Stimulated activated effector memory CD8-positive, alpha-beta T cell treated with anti-CD3 and anti-CD28 coated beads, Interleukin-12 subunit alpha, Interleukin-12 subunit beta, amount 100 ng/mL, for 72 hours (primary cell): ENCODE data around the gene HOXD4.

Source experiments
- ATAC-seq: fragments of 150-1000 bp; cut with Tn5 transposase; 2 replicates; pipeline ENCODE4 v1.10.0; 2021
- DNase-seq, 2 donors: peaks; one replicate each; pipeline ENCODE4 v3.0.0; 2021 to 2022; ENCODE audit warnings: low spot score in 2 of 2
- H3K27ac Mint-ChIP-seq: one replicate; pipeline ENCODE4 v1.8.0; 2022; ENCODE audit warnings: mild to moderate bottlenecking, mixed read lengths
- H3K36me3 Mint-ChIP-seq: one replicate; pipeline ENCODE4 v1.8.0; 2022; ENCODE audit warnings: mild to moderate bottlenecking, mixed read lengths
- H3K4me1 Mint-ChIP-seq: one replicate; pipeline ENCODE4 v1.8.0; 2022; ENCODE audit warnings: mixed read lengths
- H3K4me3 Mint-ChIP-seq: one replicate; pipeline ENCODE4 v1.8.0; 2022; ENCODE audit warnings: mild to moderate bottlenecking, mixed read lengths
- H3K9me3 Mint-ChIP-seq: one replicate; pipeline ENCODE4 v1.8.0; 2022; ENCODE audit warnings: mixed read lengths

HOXD4 gene

GRCh38 chr2:176110415-176111308, 40.7 kb upstream of the HOXD4 start:
- H3K27ac Mint-ChIP-seq = no peak overlapping the region
- peaks cover 7% of the 10 kb centered on the region for H3K36me3 Mint-ChIP-seq
- H3K4me1 Mint-ChIP-seq = peaks cover 19% of the 10 kb centered on the region
- no peaks in the 10 kb centered on the region for H3K9me3 Mint-ChIP-seq
- H3K4me3 Mint-ChIP-seq = no peak overlapping the region
- DNase-seq = no peak
- ATAC-seq = no peak

GRCh38 chr2:176111309-176111663, 40.1 kb upstream of the HOXD4 start:
- Mint-ChIP-seq H3K27ac (no peak overlapping the region), H3K9me3 (no peaks in the 10 kb centered on the region), H3K4me1 (peaks cover 13% of the 10 kb centered on the region), H3K4me3 (no peak overlapping the region), H3K36me3 (peaks cover 3% of the 10 kb centered on the region)
- no peak for DNase-seq
- no peak for ATAC-seq

- H3K4me3 Mint-ChIP-seq = no peak overlapping the region
- peaks cover 10% of the 10 kb centered on the region for H3K4me1 Mint-ChIP-seq
- H3K27ac Mint-ChIP-seq = no peak overlapping the region
- H3K36me3 Mint-ChIP-seq = no peaks in the 10 kb centered on the region
- no peaks in the 10 kb centered on the region for H3K9me3 Mint-ChIP-seq
- DNase-seq (no peak), ATAC-seq (no peak)
Observed at GRCh38 chr2:176111846-176112374, 39.4 kb upstream of the HOXD4 start.

GRCh38 chr2:176112375-176113302, 38.7 kb upstream of the HOXD4 start:
- ATAC-seq = no peak

GRCh38 chr2:176114120-176114929, 37.0 kb upstream of the HOXD4 start:
- no peak overlapping the region for H3K27ac Mint-ChIP-seq
- ATAC-seq = no peak

More at GRCh38 chr2:176112375-176113302, 38.7 kb upstream of the HOXD4 start:
- DNase-seq = no peak
- Mint-ChIP-seq H3K36me3 (no peaks in the 10 kb centered on the region), H3K27ac (no peak overlapping the region), H3K4me1 (peaks cover 10% of the 10 kb centered on the region), H3K4me3 (no peak overlapping the region), H3K9me3 (no peaks in the 10 kb centered on the region)

GRCh38 chr2:176114930-176115625, 36.3 kb upstream of the HOXD4 start:
- Mint-ChIP-seq H3K36me3 (no peaks in the 10 kb centered on the region), H3K4me1 (peaks cover 12% of the 10 kb centered on the region), H3K9me3 (no peaks in the 10 kb centered on the region), H3K4me3 (no peak overlapping the region), H3K27ac (no peak overlapping the region)
- ATAC-seq (no peak), DNase-seq (no peak)

More at GRCh38 chr2:176114120-176114929, 37.0 kb upstream of the HOXD4 start:
- Mint-ChIP-seq H3K9me3 (no peaks in the 10 kb centered on the region), H3K4me3 (no peak overlapping the region), H3K4me1 (peaks cover 15% of the 10 kb centered on the region), H3K36me3 (no peaks in the 10 kb centered on the region)
- no peak for DNase-seq

GRCh38 chr2:176115883-176116813, 35.2 kb upstream of the HOXD4 start, which contains the start of gene HOXD10:
TSS of gene HOXD10 (plus strand) at chr2:176116778. CDS start at chr2:176116834, 56 bp downstream.
- H3K9me3 Mint-ChIP-seq = no peaks in the 10 kb centered on the region
- ATAC-seq = no peak
- peaks cover 12% of the 10 kb centered on the region for H3K4me1 Mint-ChIP-seq
- no peaks in the 10 kb centered on the region for H3K36me3 Mint-ChIP-seq
- no peak within 1 kb of the TSS for H3K27ac Mint-ChIP-seq
- DNase-seq = no peak
- H3K4me3 Mint-ChIP-seq = no peak within 1 kb of the TSS

- H3K27ac Mint-ChIP-seq = no peak overlapping the region
- ATAC-seq = no peak
Observed at GRCh38 chr2:176117162-176117822, 34.1 kb upstream of the HOXD4 start.

GRCh38 chr2:176117823-176118371, 33.5 kb upstream of the HOXD4 start:
- Mint-ChIP-seq H3K27ac (no peak overlapping the region), H3K36me3 (peaks cover under 1% of the 10 kb centered on the region), H3K4me1 (peaks cover 12% of the 10 kb centered on the region), H3K4me3 (no peak overlapping the region), H3K9me3 (no peaks in the 10 kb centered on the region)
- DNase-seq = no peak
- ATAC-seq = no peak

More at GRCh38 chr2:176117162-176117822, 34.1 kb upstream of the HOXD4 start:
- DNase-seq = no peak
- Mint-ChIP-seq H3K36me3 (no peaks in the 10 kb centered on the region), H3K4me1 (peaks cover 12% of the 10 kb centered on the region), H3K4me3 (no peak overlapping the region), H3K9me3 (no peaks in the 10 kb centered on the region)

GRCh38 chr2:176118601-176119339, 32.6 kb upstream of the HOXD4 start:
- DNase-seq (no peak), ATAC-seq (no peak)
- H3K4me1 Mint-ChIP-seq = peaks cover 15% of the 10 kb centered on the region
- H3K36me3 Mint-ChIP-seq = peaks cover 9% of the 10 kb centered on the region
- H3K27ac Mint-ChIP-seq = no peak overlapping the region
- no peaks in the 10 kb centered on the region for H3K9me3 Mint-ChIP-seq
- H3K4me3 Mint-ChIP-seq = peak overlapping the region; percentile 20

GRCh38 chr2:176120364-176121189, 30.8 kb upstream of the HOXD4 start:
- H3K4me3 Mint-ChIP-seq = no peak overlapping the region
- no peak overlapping the region for H3K27ac Mint-ChIP-seq

More at GRCh38 chr2:176120364-176121189, 30.8 kb upstream of the HOXD4 start:
- H3K36me3 Mint-ChIP-seq = peaks cover 9% of the 10 kb centered on the region
- ATAC-seq (no peak), DNase-seq (no peak)
- H3K4me1 Mint-ChIP-seq = peaks cover 19% of the 10 kb centered on the region
- no peaks in the 10 kb centered on the region for H3K9me3 Mint-ChIP-seq
